Measurements from ENCODE around the gene PPP1R16B.
"Not testable (repeated sequence)": the region's sequence is repeated elsewhere in the genome, so short reads cannot be mapped to it uniquely, and the experiment has no call there.

The PPP1R16B gene

GRCh38 chr20:38855356-38855755 is 49.9 kb downstream of the PPP1R16B start:
- no peak for DNase-seq

- DNase-seq: no peak
These were observed 51.1 kb downstream of the PPP1R16B start for GRCh38 chr20:38856570-38856969.

- DNase-seq: no peak
These were observed 52.2 kb downstream of the PPP1R16B start for GRCh38 chr20:38857703-38858102.

- DNase-seq: no peak
These were observed 53.7 kb downstream of the PPP1R16B start for GRCh38 chr20:38859070-38859690.

- DNase-seq: not testable (repeated sequence)
These were observed 54.4 kb downstream of the PPP1R16B start for GRCh38 chr20:38859857-38860256.

GRCh38 chr20:38861071-38861401 is 55.5 kb downstream of the PPP1R16B start:
- DNase-seq: no peak

GRCh38 chr20:38862226-38862625 is 56.7 kb downstream of the PPP1R16B start:
- no peak for DNase-seq

- DNase-seq: no peak
These were observed 57.7 kb downstream of the PPP1R16B start for GRCh38 chr20:38863024-38863851.

GRCh38 chr20:38864662-38865061 is 59.2 kb downstream of the PPP1R16B start:
- DNase-seq: no peak

- DNase-seq: no peak
These were observed 61.0 kb downstream of the PPP1R16B start for GRCh38 chr20:38866265-38867061.

GRCh38 chr20:38867062-38867359 is 61.5 kb downstream of the PPP1R16B start:
- no peak for DNase-seq

- DNase-seq: no peak
These were observed 65.4 kb downstream of the PPP1R16B start for GRCh38 chr20:38870733-38871559.

- DNase-seq: no peak
These were observed 66.1 kb downstream of the PPP1R16B start for GRCh38 chr20:38871560-38871953.

- DNase-seq: no peak
These were observed 66.5 kb downstream of the PPP1R16B start for GRCh38 chr20:38872036-38872435.

- DNase-seq: no peak
These were observed 67.1 kb downstream of the PPP1R16B start for GRCh38 chr20:38872491-38873049.

- DNase-seq: no peak
These were observed 67.6 kb downstream of the PPP1R16B start for GRCh38 chr20:38873050-38873581.

- no peak for DNase-seq
These were observed 69.1 kb downstream of the PPP1R16B start for GRCh38 chr20:38874460-38875174.

GRCh38 chr20:38875175-38875993 is 69.9 kb downstream of the PPP1R16B start:
- DNase-seq: no peak

GRCh38 chr20:38877483-38877882 is 72.0 kb downstream of the PPP1R16B start:
- DNase-seq: no peak

GRCh38 chr20:38878866-38879265 is 73.4 kb downstream of the PPP1R16B start:
- DNase-seq: no peak
